Superior temporal gyrus (tissue), 1 donor: ENCODE measurements around the gene DSTYK.

Experiments used
- DNase-seq: peaks from one replicate; pipeline ENCODE4 v3.0.0-alpha.2; 2016; ENCODE audit errors: extremely low spot score

DSTYK gene

DNA sequence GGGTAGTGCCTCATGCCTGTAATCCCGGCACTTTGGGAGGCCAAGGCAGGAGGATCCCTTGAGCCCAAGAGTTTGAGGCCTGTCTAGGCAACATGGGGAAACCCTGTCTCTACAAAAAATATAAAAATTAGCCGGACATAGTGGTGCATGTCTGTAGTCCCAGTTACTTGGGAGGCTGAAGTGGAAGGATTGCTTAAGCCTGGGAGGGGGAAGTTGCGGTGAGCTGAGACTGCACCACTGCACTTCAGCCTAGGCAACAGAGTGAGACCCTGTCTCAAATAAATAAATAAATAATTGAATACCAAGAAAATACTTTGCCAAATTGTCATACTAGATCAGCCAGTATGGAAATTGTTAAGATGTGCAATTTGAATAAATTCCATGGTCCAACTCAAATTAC is 83.9 kb downstream of the DSTYK start:
- DNase-seq = no peak

- no peak for DNase-seq
Observed at GRCh38 chr1:205124726-205125125, 86.8 kb downstream of the DSTYK start.

DNA sequence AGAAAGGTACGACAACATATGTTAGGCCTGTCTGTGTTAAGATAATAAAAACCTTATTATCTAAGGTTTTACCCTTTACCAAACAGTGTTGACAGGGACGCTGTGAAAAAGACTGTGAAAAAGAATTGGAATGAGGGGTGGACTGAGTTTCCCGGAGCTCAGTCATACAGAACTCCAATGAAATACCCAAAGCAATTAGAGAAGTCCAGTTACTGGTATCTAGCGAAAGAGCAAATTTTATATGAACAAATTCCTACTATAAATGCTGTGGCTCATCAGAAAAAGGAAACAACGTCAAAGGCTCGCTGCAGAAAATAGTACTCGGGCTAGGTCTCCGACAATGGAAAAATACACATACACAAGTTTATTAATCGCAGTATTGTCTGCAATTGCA is 89.0 kb downstream of the DSTYK start:
- no peak for DNase-seq

DNA sequence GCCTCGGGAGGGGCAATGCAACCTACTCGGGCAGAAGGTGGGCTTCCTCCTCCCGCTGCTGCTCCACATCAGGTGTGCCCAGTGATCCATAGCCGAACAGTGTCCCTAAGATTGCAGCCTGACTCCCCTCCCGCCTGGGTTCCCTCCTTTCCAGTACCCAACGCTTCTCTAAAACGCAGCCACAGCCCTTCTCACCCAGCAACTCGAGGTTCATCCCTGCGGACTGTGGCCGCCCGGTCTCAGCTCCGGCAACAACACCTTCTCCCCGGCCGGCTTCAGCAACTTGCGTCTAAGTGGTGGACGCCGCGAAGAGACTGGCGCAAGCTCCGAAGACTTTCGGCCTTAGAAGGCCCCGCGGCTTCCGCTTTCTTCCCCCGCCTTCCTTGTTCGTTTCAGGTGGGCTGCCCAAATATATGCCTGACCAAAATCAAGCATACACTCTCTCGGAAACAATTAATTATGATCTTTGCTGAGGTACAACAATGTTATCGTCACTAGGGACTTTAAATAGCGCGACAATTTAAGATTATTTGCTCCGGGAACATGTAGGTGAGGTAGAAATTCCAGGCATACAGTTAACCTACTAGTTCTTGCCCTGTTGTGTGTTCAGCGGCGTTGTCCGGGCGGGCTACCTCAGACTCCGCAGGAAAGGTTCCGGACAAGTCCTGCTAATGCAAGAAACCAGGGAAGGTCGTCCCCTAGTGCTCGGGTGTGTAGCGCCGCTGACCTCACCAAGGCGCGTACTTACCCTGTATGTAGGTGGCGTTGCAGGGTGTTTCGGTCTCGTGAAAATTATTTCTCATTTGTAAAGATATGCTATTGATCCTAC is 89.6 kb downstream of the DSTYK start, which contains the start of gene RBBP5:
RBBP5 (minus strand) TSS at position 319 of the 829 bp plus-strand sequence; CDS start at position 214, 105 bp downstream.
- DNase-seq = peak; percentile 97

GRCh38 chr1:205118752-205119151 is 92.8 kb downstream of the DSTYK start:
- no peak for DNase-seq

- no peak for DNase-seq
Observed at GRCh38 chr1:205111354-205111753, 100.1 kb downstream of the DSTYK start.

DNA sequence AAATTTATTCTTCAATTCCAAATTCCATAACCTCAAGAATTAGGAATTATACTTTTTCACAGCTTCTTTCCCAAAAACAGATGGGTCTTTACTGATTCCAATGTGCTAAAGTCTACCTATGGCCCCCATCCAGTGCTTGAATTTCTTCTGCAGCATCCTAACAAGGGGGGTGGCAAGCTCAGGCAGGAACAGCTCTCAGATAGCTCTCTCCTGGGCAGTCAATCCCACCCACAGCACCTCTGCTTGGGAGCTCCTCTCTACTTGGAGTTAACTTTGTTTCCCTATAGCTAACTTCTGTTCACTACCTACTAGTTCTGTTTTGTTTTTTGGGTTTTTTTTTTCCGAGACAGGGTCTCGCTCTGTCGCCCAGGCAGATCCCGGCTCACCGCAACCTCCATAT is 101.8 kb downstream of the DSTYK start:
- peak; percentile 23 for DNase-seq

- peak; percentile 64 for DNase-seq
Observed at GRCh38 chr1:205109269-205109668, 102.2 kb downstream of the DSTYK start.

DNA sequence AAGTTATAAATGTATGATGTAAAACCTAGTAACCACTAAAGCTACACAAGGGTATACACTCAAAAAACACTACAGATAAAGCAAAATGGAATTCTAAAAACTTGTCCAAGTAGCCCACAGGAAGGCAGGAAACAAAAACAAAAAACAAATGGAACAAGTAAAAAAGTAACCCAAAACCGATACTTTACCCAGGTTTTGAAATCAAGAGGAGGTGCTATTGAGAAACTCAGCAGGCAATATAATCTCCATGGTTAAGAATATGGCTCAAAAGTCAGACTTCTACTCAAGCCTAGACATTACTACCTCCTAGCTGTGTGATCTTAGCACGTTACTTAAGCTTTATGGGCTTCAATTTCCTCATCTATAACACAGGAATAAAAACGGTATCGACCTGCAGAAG is 103.0 kb downstream of the DSTYK start:
- no peak for DNase-seq

DNA sequence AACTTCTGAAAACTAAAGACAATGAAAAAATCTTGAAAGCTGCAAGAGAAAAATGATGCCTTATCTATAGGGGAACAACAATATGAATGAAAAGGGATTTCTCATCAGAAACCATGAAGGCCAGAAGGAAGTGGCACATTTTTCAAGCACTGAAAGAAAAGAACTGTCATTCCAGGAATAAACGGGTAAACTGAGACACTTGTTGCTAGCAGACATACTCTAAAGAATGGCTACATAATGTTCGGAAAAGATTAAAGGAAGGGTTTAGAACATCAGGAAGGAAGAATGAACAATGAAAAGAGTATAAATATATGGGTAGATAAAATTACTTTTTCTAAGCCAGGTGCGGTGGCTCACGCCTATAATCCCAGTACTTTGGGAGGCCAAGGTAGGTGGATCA is 104.2 kb downstream of the DSTYK start:
- no peak for DNase-seq

GRCh38 chr1:205102404-205102803 is 109.1 kb downstream of the DSTYK start:
- no peak for DNase-seq

DNA sequence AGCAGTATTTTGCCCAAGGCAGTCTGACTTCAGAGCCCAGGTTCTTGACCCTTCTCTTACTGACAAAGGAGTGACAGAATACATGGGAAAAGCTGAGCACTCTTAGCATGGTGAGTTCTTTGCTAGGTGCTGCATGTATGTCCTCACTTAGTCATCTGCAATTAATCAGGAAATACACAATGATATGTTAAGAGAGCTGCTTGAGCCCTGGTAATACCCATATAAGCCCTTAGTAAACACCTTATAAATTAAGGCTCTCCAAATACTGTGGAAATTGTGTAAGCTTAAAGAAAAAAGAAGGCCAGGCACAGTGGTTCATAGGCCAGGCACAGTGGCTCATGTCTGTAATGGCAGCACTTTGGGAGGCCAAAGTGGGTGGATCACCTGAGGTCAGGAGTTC is 113.3 kb downstream of the DSTYK start:
- no peak for DNase-seq

DNA sequence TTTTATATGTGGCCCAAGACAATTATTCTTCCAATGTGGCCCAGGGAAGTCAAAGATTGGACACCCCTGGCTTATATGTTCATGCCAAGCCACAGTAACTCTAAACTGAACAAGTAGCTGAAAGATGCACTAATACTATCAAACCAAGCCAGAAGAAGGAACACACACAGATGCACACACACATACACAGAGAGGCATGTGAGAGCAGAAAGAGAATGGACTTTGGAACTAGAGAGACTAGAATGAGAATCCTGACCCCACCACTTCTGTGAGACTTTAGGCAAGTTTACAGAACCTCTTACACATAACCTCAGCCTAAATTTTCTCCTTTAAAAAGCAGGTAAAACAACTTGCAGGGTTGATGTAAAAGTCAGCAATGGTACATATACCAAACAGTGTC is 116.1 kb downstream of the DSTYK start:
- DNase-seq = no peak
